ENCODE data around the gene CCDC137.

The CCDC137 gene

DNA sequence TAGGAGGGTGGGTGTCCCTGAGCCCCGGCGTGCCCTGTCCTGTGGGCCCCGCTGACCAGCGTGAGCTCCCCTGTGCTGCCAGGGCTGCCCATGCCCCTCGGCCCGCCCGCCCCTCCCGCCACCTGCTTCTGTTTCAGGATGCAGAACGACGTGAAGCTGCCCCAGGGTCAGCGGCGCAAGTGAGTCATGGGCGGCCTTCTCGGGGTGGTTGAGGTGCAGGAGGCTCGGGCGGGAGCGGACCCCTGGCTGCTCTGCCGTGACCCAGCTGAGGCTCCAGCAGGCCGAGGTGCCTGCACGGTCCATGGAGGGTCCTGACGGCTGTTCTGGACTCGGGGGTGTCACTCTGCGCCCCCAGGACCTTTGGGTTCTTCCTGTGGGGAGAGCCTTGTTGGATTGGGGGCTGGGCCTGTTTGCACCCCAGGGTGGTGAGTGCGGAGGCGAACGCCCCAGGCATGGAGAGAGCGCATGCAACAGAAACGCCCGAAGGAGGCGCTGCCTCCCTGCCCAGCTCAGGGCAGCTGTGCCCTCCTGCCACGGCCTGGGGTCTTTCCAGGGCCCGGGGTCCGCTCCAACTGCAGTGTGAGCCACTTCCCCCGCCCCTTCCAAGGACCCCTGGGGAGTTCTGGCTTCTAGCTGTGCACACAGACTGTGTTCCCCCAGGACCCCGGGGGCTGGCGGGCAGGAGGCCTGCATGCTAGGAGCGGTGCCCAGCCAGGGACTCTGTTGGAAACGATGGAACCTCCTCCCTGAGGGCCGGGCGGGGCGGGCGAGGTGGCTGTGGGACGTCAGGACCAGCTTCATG lies 49.5 kb downstream of the CCDC137 start:
- DNase-seq (ENCODE audit: low read depth, low spot score) = no peak

DNA sequence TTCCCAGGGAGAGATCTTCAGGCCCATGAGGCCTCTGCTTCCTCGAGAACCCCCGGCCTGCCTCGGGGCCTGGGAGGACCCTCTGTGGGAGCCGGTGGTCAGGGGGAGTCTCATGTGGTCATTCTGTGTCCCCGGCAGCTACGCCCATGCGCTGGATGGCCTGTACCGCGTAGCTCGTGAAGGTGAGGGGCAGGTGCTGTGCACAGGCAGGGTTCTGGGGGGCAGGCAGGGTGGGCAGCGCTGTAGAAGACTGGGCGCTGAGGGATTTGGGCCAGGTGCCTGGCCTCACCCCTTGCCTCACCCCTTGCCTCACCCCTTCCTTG lies 50.1 kb downstream of the CCDC137 start:
- no peak for DNase-seq (ENCODE audit: low read depth, low spot score)

DNA sequence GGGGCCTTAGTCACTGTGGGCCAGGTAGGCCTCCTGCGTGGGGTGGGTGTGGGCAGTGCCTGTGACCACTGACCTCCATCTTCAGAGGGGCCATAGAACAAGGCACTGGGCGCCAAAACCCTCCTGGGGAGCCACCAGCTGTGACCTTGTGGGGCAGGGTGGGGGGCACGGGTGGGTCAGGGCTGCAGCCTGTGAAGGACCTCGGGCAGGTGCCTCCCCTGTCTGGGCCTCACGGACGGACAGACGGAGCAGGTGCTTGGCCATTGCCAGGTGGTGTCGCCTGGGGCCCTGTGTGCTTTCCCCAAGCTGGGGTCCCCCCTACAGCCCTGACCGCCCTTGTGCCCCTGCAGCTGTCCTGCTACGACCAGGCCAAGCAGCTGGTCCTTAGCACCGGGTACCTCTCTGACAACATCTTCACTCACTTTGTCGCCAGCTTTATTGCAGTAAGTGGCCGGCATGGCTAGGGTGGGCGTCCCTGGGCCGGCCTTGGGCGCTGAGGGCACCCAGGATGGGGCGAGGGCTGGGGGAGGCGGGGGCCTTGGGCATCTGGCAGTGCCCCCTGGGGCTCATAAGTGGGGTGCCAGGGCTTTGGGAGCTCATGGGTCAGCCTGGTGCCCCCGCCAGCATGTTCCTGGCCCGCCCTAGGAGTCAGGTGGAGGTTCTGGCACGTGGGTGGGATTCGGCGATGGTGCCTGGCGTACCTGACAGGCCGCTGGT lies 50.7 kb downstream of the CCDC137 start:
- DNase-seq (ENCODE audit: low read depth, low spot score) = no peak

DNA sequence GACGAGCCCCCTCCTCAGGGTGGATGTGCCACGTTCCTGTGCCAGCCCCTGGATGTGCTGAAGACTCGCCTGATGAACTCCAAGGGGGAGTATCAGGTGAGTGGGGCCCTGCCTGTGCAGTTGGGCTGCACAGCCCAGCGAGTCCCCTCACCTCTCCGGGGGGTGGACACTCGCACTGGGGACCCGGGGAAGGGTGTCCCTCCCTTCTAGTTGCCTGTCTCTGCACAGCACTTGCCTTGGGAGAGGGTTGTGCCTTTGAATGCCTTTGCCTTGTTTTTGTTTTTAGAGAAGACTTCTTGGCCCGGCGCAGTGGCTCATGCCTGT lies 51.2 kb downstream of the CCDC137 start:
- no peak for DNase-seq (ENCODE audit: low read depth, low spot score)

DNA sequence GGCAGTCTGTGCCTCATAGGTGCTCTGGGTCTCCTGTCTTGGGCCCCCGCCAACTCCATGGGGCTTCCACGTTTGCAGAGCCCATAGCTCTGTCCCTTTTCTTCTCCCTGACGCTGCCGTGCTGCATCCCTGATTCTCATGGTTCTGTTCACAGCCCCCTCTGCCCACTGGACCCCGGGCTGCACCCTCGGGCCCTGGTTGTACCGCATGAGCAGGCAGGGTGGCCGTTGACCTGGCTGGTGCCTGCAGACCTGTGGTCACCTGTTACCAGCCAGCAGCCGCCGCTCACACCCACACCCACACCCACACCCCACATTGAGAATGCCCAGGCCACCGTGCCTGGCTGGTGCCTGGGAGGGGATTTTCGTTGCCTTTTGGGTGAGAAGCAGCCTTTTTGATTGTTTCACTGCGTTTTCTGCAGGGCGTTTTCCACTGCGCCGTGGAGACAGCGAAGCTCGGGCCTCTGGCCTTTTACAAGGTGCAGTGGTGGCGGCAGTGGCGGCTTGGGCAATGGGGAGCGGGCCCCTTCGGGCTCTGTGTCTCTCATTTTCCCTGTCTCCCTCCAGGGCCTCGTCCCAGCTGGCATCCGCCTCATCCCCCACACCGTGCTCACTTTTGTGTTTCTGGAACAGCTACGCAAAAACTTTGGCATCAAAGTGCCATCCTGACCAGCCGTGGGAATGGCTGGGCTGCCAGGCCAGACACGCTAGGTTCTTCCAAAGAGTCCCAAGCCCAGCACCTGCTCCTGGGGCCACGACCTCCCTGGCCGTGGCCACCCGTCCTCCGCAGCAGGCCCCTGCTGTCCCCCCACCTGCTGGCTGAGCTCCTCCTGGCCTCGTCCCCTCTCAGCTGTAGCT lies 53.1 kb downstream of the CCDC137 start:
- DNase-seq (ENCODE audit: low read depth, low spot score) = no peak

DNA sequence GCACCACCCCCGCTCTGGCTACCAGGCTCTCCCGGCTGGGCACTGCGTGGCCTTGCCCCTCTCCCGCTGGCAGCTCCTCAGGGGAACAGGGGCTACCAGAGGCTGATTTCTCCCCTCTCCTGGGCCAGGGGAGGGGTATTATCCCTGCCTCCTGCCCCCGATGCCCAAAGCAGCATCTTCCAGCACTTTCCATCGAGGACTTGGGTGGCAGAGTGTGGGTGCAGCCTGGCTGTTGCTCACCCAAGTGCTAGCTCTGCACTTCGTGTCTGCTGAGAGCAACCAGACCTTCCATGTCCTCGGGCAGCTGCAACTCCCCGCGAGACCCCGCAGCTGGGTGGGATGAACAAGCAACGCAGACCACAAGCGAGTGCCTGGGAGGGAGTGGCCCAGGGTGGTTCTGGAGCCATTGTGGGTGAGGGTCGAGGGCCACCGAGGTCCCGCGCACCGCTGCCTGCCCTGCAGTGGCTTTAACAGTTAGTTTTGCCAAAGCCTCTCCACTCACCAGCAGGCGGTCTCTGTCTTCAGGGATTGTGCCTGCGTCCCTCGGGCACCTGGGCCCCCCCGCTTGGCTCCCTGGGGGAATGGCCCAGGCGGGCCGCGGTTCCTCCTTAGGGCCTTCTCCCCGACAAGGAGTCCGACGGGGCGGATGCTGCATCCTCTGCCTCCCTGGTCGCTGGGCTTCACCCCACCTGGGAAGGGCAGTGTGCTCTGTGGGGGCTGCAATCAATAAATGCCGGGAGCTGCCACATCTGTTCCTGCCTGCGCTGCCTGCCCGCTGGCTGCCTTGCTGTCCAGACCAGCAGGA lies 53.9 kb downstream of the CCDC137 start:
- no peak for DNase-seq (ENCODE audit: low read depth, low spot score)

DNA sequence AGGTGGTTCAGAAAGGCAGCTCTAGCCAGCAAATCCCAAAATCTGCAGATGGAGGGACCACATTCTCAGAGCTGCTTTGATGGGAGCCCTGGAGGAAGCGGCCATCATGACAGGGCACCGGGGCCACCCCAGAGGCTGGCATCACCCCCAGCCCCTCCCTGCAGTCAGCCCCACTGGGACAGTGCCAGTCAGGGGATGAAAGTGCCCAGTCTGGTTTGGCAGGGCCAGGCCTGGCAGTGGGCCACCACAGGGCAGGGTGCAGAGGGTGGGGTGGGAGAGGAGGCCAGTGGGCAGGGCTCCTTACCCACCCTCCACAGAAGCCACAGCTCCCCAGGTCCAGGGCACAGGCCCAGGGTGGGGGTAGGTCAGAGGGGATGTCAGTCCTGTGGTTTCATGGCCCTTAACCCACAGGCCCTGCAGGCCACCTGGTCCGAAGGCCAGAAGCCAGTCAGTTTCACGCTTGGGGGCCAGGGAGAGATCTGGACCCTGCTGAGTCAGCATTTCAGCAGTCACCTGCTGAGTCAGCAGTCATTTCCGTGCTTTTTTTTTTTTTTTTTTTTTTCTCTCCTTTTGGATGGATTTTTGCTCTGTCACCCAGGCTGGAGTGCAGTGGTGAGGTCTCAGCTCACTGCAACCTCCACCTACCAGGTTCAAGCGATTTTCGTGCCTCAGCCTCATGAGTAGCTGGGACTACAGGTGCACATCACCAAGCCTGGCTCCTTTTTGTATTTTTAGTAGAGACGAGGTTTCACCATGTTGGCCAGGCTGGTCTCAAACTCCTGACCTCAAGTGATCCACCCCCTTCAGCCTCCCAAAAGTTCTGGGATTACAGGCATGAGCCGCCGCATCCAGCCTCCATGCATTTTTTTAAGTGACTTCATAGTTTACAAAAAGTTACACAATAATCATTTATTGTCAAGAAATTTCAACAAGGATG lies 55.9 kb downstream of the CCDC137 start:
- no peak for DNase-seq (ENCODE audit: low read depth, low spot score)
